Prostate gland (tissue), 2 donors: ENCODE data around the gene MAP7D3.

Experiments used
- POLR2A ChIP-seq: fragments of 450-650 bp; IDR thresholded peaks from one replicate; pipeline ENCODE4 v1.6.1; 2016; ENCODE audit warnings: antibody characterized with exemption, mild to moderate bottlenecking
- POLR2AphosphoS5 ChIP-seq: sonication (generic); formaldehyde crosslinking; IDR thresholded peaks from one replicate; pipeline ENCODE4 v1.6.1; 2017; ENCODE audit warnings: antibody characterized with exemption
- TF ChIP-seq, protein P1 (sequence below), 4 experiments: fragments of 200-600 bp in 2 of 4; fragments of 450-650 bp in 2 of 4; sonication (generic) in 2 of 4; IDR thresholded peaks; 1 replicate in 3 of 4; 2 replicates in 1 of 4; pipeline ENCODE4 v1.5.1; 2016 to 2019; ENCODE audit warnings: antibody characterized with exemption in 4 of 4, mild to moderate bottlenecking in 2 of 4, moderate library complexity in 2 of 4

DNA sequence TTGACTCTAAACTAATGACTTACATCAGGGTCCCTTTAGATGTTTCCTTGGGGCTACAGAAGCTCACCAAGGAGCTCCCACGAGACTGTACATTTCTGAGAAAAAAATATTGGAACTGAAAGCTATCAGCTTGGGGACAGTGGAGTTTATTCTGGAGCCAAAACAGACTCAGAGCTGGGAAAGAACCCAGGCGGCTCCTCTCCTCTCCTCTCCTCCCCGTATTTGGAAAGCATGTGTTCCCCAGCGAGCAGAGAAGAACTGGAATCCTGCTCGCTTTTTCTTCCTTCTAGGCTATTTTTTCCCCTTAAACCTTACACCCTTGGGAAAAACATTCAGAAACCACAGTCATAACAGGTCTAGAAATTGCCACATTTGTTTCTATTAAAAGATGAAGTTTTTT, 4.3 kb upstream of the MAP7D3 start:
- TF ChIP-seq, protein P1, sequence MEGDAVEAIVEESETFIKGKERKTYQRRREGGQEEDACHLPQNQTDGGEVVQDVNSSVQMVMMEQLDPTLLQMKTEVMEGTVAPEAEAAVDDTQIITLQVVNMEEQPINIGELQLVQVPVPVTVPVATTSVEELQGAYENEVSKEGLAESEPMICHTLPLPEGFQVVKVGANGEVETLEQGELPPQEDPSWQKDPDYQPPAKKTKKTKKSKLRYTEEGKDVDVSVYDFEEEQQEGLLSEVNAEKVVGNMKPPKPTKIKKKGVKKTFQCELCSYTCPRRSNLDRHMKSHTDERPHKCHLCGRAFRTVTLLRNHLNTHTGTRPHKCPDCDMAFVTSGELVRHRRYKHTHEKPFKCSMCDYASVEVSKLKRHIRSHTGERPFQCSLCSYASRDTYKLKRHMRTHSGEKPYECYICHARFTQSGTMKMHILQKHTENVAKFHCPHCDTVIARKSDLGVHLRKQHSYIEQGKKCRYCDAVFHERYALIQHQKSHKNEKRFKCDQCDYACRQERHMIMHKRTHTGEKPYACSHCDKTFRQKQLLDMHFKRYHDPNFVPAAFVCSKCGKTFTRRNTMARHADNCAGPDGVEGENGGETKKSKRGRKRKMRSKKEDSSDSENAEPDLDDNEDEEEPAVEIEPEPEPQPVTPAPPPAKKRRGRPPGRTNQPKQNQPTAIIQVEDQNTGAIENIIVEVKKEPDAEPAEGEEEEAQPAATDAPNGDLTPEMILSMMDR (IDR thresholded peaks at IDR 0.05): no peak
- no peak for TF ChIP-seq POLR2AphosphoS5
- TF ChIP-seq POLR2A: no peak
